ENCODE results near the gene KIF3B.
"Not testable (repeated sequence)": the region's sequence is repeated elsewhere in the genome, so short reads cannot be mapped to it uniquely, and the experiment has no call there.

KIF3B gene

GRCh38 chr20:32368925-32369324 lies 91.5 kb downstream of the KIF3B start:
- H3K27ac ChIP-seq, result no peak overlapping the region
- TF ChIP-seq ZFX (IDR thresholded peaks at IDR 0.05), result no peak
- TF ChIP-seq, protein P1, sequence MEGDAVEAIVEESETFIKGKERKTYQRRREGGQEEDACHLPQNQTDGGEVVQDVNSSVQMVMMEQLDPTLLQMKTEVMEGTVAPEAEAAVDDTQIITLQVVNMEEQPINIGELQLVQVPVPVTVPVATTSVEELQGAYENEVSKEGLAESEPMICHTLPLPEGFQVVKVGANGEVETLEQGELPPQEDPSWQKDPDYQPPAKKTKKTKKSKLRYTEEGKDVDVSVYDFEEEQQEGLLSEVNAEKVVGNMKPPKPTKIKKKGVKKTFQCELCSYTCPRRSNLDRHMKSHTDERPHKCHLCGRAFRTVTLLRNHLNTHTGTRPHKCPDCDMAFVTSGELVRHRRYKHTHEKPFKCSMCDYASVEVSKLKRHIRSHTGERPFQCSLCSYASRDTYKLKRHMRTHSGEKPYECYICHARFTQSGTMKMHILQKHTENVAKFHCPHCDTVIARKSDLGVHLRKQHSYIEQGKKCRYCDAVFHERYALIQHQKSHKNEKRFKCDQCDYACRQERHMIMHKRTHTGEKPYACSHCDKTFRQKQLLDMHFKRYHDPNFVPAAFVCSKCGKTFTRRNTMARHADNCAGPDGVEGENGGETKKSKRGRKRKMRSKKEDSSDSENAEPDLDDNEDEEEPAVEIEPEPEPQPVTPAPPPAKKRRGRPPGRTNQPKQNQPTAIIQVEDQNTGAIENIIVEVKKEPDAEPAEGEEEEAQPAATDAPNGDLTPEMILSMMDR (conservative IDR thresholded peaks at IDR 0.05), result no peak

GRCh38 chr20:32370897-32371296 lies 93.4 kb downstream of the KIF3B start:
- TF ChIP-seq, protein P1 (conservative IDR thresholded peaks at IDR 0.05), result no peak
- TF ChIP-seq ZFX (IDR thresholded peaks at IDR 0.05), result no peak
- no peak overlapping the region for H3K27ac ChIP-seq

DNA sequence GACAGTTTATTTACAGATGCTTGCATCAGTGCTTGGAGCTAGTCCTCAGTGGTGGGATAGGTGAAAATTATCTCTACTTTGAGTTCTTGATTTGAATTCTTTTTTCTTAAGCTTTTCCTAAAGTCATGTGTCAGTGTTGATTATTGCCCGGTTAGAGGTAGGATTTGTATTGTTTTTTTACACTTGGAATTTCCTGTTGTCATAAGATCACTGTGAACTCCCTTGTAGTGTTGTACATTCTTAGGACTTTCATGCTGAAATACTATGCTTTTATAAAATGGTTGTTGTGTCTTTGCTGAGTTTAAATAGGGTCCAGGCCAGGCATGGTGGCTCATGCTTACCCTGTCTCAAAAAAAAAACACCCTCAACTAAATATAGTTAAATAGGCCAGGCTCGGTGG lies 101.0 kb downstream of the KIF3B start:
- H3K27ac ChIP-seq, result no peak overlapping the region
- TF ChIP-seq, protein P1 (conservative IDR thresholded peaks at IDR 0.05), result no peak
- TF ChIP-seq ZFX (IDR thresholded peaks at IDR 0.05), result no peak

- H3K27ac ChIP-seq, result not testable (repeated sequence)
These were observed 102.6 kb downstream of the KIF3B start for GRCh38 chr20:32380037-32380436.

- no peak for TF ChIP-seq ZFX (IDR thresholded peaks at IDR 0.05)
- TF ChIP-seq, protein P1 (conservative IDR thresholded peaks at IDR 0.05), result no peak
- H3K27ac ChIP-seq, result no peak overlapping the region
These were observed 103.3 kb downstream of the KIF3B start for GRCh38 chr20:32380745-32381144.

GRCh38 chr20:32382102-32382950 lies 104.9 kb downstream of the KIF3B start:
- TF ChIP-seq, protein P1 (conservative IDR thresholded peaks at IDR 0.05), result no peak
- no peak overlapping the region for H3K27ac ChIP-seq

DNA sequence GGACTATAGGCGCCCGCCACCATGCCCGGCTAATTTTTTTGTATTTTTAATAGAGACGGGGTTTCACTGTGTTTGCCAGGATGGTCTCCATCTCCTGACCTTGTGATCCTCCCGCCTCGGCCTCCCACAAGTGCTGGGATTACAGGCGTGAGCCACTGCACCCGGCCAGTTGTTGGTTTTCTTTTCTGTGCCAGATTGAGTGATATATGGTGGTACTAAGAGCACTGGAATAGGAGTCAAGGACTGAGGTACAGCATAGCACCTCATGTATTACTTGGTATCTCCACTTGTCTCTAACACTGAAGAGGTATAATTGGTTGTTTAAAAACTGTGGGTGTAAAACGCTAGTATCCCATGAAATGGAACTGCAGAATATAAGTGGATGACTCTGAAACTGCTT lies 106.0 kb downstream of the KIF3B start:
- not testable (repeated sequence) for H3K27ac ChIP-seq

Data from C4-2B (cell line).